Breast epithelium (tissue), 4 donors: ENCODE measurements around the gene CWC27. TPM values are rescaled to one million over a fixed set of nuclear protein-coding genes. Genes with fewer than 3 reads are reported as not detected.

Experiments used
- DNase-seq, 2 donors: peaks; one replicate each; pipeline ENCODE4 v3.0.0-alpha.2; 2019; ENCODE audit warnings: low spot score in 2 of 2
- H3K27ac ChIP-seq, 2 donors: fragments of 200-600 bp; sonication (generic) in 1 of 2; one replicate each; pipeline ENCODE4 v1.5.1; 2016 to 2019; ENCODE audit warnings: mild to moderate bottlenecking in 1 of 2
- H3K27me3 ChIP-seq, 2 donors: fragments of 200-600 bp; sonication (generic) in 1 of 2; one replicate each; pipeline versions ENCODE4 v1.5.1 to v1.6.0; 2017 to 2019; ENCODE audit warnings: control low read depth in 1 of 2, mild to moderate bottlenecking in 1 of 2
- H3K36me3 ChIP-seq: fragments of 200-600 bp; one replicate; pipeline ENCODE4 v1.5.1; 2019
- H3K4me1 ChIP-seq, 2 donors: fragments of 200-600 bp; sonication (generic); one replicate each; pipeline ENCODE4 v1.5.1; 2016 to 2019; ENCODE audit warnings: control low read depth in 1 of 2
- H3K4me3 ChIP-seq, 3 donors: fragments of 200-600 bp; sonication (generic); 1 replicate in 2 of 3; 2 replicates in 1 of 3; pipeline ENCODE4 v1.5.1; 2016 to 2019; ENCODE audit warnings: mild to moderate bottlenecking in 3 of 3, moderate library complexity in 2 of 3
- H3K9me3 ChIP-seq, 2 donors: fragments of 200-600 bp; sonication (generic) in 1 of 2; one replicate each; pipeline ENCODE4 v1.5.1; 2016 to 2019; ENCODE audit warnings: control low read depth in 1 of 2
- POLR2A ChIP-seq: fragments of 450-650 bp; IDR thresholded peaks from one replicate; pipeline ENCODE4 v1.6.1; 2016; ENCODE audit warnings: antibody characterized with exemption, mild to moderate bottlenecking, moderate library complexity
- POLR2AphosphoS5 ChIP-seq, 3 donors: sonication (generic); formaldehyde crosslinking; IDR thresholded peaks; one replicate each; pipeline ENCODE4 v1.6.1; 2017; ENCODE audit warnings: antibody characterized with exemption in 3 of 3
- intact Hi-C: fragments of 100-400 bp; cut with DNase I; formaldehyde crosslinking; loops from one replicate; pipeline ENCODE4 v1.15.1; 2023; ENCODE audit warnings: low total_unique reads
- total RNA-seq, 3 donors: library from RNA; depleted of rRNA; stranded (reverse); fragments of >200 nt; gene quantifications; one replicate each; pipeline ENCODE4 v1.1.0, GENCODE V29; 2016
- TF ChIP-seq, protein P1 (sequence below), 3 donors: fragments of 450-650 bp; IDR thresholded peaks; one replicate each; pipeline ENCODE4 v1.5.1; 2016 to 2017; ENCODE audit warnings: antibody characterized with exemption in 3 of 3, mild to moderate bottlenecking in 3 of 3, moderate library complexity in 3 of 3

Gene CWC27
- total RNA-seq, 3 donors from 2014 or later = 10.6 to 19.9 (median 18.0) TPM

DNA sequence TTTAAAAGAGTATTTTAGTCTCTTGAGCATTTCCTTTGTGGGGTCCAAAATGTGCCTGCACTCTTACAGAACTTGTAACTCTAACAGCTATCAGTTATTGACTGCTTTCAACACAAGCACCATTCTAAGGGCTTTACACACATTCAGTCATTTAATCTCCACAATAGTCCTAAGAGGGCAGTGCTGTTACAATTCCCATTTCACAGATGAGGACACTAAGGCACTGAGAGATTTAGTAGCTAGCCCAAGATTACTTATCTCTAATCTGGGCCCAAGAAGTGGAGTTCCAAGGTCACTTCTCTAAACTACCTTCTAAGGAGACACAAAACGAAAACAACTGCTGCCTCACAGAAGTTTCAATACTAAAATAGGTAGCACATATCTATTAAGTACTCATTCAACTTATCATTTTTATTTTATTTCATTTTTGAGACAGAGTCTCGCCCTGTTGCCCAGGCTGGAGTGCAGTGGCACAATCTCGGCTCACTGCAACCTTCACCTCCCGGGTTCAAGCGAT is 275.2 kb downstream of the CWC27 start:
- H3K4me3 ChIP-seq = no peak overlapping the region
- intact Hi-C loops = no loop called here
- H3K27ac ChIP-seq = no peak overlapping the region
- H3K36me3 ChIP-seq = no peaks in the 10 kb centered on the region
- no peak for DNase-seq
- H3K4me1 ChIP-seq = no peaks in the 10 kb centered on the region
- no peak for TF ChIP-seq POLR2A
- H3K9me3 ChIP-seq = no peaks in the 10 kb centered on the region
- no peaks in the 10 kb centered on the region for H3K27me3 ChIP-seq

- Histone ChIP-seq H3K27me3 (no peaks in the 10 kb centered on the region), H3K9me3 (no peaks in the 10 kb centered on the region), H3K27ac (no peak overlapping the region), H3K36me3 (no peaks in the 10 kb centered on the region), H3K4me3 (no peak overlapping the region), H3K4me1 (no peaks in the 10 kb centered on the region)
- no peak for DNase-seq
- TF ChIP-seq POLR2AphosphoS5 (IDR thresholded peaks at IDR 0.05) = no peak
- TF ChIP-seq, protein P1, sequence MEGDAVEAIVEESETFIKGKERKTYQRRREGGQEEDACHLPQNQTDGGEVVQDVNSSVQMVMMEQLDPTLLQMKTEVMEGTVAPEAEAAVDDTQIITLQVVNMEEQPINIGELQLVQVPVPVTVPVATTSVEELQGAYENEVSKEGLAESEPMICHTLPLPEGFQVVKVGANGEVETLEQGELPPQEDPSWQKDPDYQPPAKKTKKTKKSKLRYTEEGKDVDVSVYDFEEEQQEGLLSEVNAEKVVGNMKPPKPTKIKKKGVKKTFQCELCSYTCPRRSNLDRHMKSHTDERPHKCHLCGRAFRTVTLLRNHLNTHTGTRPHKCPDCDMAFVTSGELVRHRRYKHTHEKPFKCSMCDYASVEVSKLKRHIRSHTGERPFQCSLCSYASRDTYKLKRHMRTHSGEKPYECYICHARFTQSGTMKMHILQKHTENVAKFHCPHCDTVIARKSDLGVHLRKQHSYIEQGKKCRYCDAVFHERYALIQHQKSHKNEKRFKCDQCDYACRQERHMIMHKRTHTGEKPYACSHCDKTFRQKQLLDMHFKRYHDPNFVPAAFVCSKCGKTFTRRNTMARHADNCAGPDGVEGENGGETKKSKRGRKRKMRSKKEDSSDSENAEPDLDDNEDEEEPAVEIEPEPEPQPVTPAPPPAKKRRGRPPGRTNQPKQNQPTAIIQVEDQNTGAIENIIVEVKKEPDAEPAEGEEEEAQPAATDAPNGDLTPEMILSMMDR (IDR thresholded peaks at IDR 0.05) = no peak
- TF ChIP-seq POLR2A = no peak
- intact Hi-C loops = no loop called here
Measured at GRCh38 chr5:65047225-65047624, 278.5 kb downstream of the CWC27 start.

GRCh38 chr5:65047948-65048690 is 279.4 kb downstream of the CWC27 start:
- no peak for TF ChIP-seq POLR2AphosphoS5 (IDR thresholded peaks at IDR 0.05)
- TF ChIP-seq POLR2A = no peak
- TF ChIP-seq, protein P1 (IDR thresholded peaks at IDR 0.05) = no peak
- H3K9me3 ChIP-seq = no peaks in the 10 kb centered on the region
- no peaks in the 10 kb centered on the region for H3K4me1 ChIP-seq
- no peak overlapping the region for H3K4me3 ChIP-seq
- no peak overlapping the region for H3K27ac ChIP-seq
- no peaks in the 10 kb centered on the region for H3K27me3 ChIP-seq
- intact Hi-C loops = no loop called here
- no peak for DNase-seq
- H3K36me3 ChIP-seq = no peaks in the 10 kb centered on the region

GRCh38 chr5:65050140-65050539 is 281.4 kb downstream of the CWC27 start:
- Histone ChIP-seq H3K36me3 (no peaks in the 10 kb centered on the region), H3K27ac (no peak overlapping the region), H3K27me3 (no peaks in the 10 kb centered on the region), H3K4me3 (no peak overlapping the region), H3K4me1 (no peaks in the 10 kb centered on the region), H3K9me3 (no peaks in the 10 kb centered on the region)
- TF ChIP-seq, protein P1 (IDR thresholded peaks at IDR 0.05) = no peak
- TF ChIP-seq POLR2AphosphoS5 (IDR thresholded peaks at IDR 0.05) (no peak), POLR2A (no peak)
- intact Hi-C loops = no loop called here
- no peak for DNase-seq

DNA sequence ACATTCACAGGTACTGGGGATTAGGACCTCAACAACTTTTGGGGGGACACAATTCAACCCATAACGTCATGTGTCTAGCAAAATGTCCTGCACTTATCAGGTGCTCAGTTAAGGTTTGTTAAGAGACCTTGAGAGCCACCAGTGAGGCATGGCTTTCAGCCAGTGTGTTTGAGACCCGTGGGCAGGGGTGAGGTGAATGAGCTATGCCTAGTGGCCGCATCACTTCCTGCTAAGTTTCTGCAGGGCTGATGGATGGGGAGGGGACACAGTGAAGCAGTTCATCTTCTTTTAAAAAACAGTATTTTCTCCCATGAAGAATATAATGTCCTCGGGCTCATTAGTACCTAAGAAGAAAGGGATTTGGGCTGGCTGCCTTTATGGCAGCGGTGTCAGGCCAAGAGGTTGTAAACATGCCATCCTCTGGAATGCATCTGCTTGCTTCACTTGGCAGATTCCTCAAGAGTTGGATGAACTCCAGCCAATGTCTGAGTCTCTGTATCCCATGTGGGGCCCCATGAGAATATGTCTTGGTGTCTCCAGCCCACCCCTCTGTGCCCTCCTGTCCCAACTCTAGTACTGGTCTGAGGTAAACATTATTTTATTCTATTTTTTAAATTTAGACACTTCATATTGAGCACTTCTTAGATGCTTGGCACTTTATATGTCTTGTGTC is 282.2 kb downstream of the CWC27 start:
- TF ChIP-seq POLR2AphosphoS5 (IDR thresholded peaks at IDR 0.05) = no peak
- DNase-seq = peak in 1 of 2 donors; percentile 54
- no peaks in the 10 kb centered on the region for H3K36me3 ChIP-seq
- H3K9me3 ChIP-seq = no peaks in the 10 kb centered on the region
- intact Hi-C loops = no loop called here
- peak overlapping the region; percentile 45 to 74 for H3K27ac ChIP-seq
- H3K4me1 ChIP-seq = no peaks in the 10 kb centered on the region
- no peak overlapping the region for H3K4me3 ChIP-seq
- no peaks in the 10 kb centered on the region for H3K27me3 ChIP-seq

GRCh38 chr5:65055938-65056337 is 287.2 kb downstream of the CWC27 start:
- TF ChIP-seq, protein P1 (IDR thresholded peaks at IDR 0.05) = no peak
- no peak for TF ChIP-seq POLR2AphosphoS5 (IDR thresholded peaks at IDR 0.05)
- H3K4me1 ChIP-seq = no peaks in the 10 kb centered on the region
- no peak for DNase-seq
- intact Hi-C loops = no loop called here
- no peaks in the 10 kb centered on the region for H3K27me3 ChIP-seq
- H3K36me3 ChIP-seq = no peaks in the 10 kb centered on the region
- no peaks in the 10 kb centered on the region for H3K9me3 ChIP-seq
- H3K4me3 ChIP-seq = no peak overlapping the region
- no peak overlapping the region for H3K27ac ChIP-seq
